HepG2 (cell line): ENCODE results near the gene GNAT2. TPM values are rescaled to one million over a fixed set of nuclear protein-coding genes. Genes with fewer than 3 reads are reported as not detected.

Source experiments
- ATF7 ChIP-seq, 2 experiments: fragments of 450-650 bp in 1 of 2; sonication (generic) in 1 of 2; formaldehyde crosslinking in 1 of 2; IDR thresholded peaks; 2 replicates each; pipeline versions ENCODE4 v1.4.0 to v1.6.1; 2016 to 2020; ENCODE audit warnings: antibody characterized with exemption in 1 of 2, mild to moderate bottlenecking in 1 of 2, missing genetic modification reagents in 1 of 2
- DNMT3B ChIP-seq: conservative IDR thresholded peaks from 2 replicates; pipeline ENCODE4 v1.6.1; 2016; ENCODE audit warnings: missing biosample characterization, control low read depth
- GABPA ChIP-seq, 2 experiments: IDR thresholded peaks; 2 replicates each; pipeline ENCODE4 v1.6.1; 2011 to 2016; ENCODE audit warnings: low read depth in 2 of 2, low read length in 1 of 2, missing biosample characterization in 1 of 2, missing genetic modification characterization in 1 of 2
- HNRNPK ChIP-seq: fragments of 200-400 bp; formaldehyde crosslinking; IDR thresholded peaks from 2 replicates; pipeline ENCODE4 v1.6.1; 2018; ENCODE audit warnings: low read length, low read depth, moderate library complexity, mild to moderate bottlenecking; ENCODE audit not compliant: poor library complexity, severe bottlenecking
- HNRNPUL1 ChIP-seq: fragments of 200-400 bp; formaldehyde crosslinking; IDR thresholded peaks from 2 replicates; pipeline ENCODE4 v1.6.1; 2017; ENCODE audit warnings: low read depth, mild to moderate bottlenecking, low read length, moderate library complexity
- KDM5B ChIP-seq: sonication (generic); formaldehyde crosslinking; IDR thresholded peaks from 2 replicates; pipeline ENCODE4 v1.4.0; 2020; ENCODE audit warnings: missing genetic modification reagents, mild to moderate bottlenecking, borderline replicate concordance
- POGZ ChIP-seq: sonication (generic); formaldehyde crosslinking; IDR thresholded peaks from 2 replicates; pipeline ENCODE4 v1.4.0; 2020; ENCODE audit warnings: mild to moderate bottlenecking, missing genetic modification reagents
- SMC3 ChIP-seq: IDR thresholded peaks from 2 replicates; pipeline ENCODE4 v1.6.1; 2011; ENCODE audit warnings: low read length, improper control_type of control experiment
- SP1 ChIP-seq, 2 experiments: fragments of 450-650 bp in 1 of 2; sonication (generic) in 1 of 2; formaldehyde crosslinking in 1 of 2; IDR thresholded peaks; 2 replicates each; pipeline versions ENCODE4 v1.4.0 to v1.6.1; 2016 to 2020; ENCODE audit warnings: missing genetic modification reagents in 1 of 2
- ZBTB7B ChIP-seq: sonication (generic); formaldehyde crosslinking; IDR thresholded peaks from 2 replicates; pipeline ENCODE4 v1.4.0; 2020; ENCODE audit warnings: missing genetic modification reagents
- ZNF7 ChIP-seq: IDR thresholded peaks from 2 replicates; pipeline ENCODE4 v1.6.1; 2016; ENCODE audit warnings: missing biosample characterization, missing genetic modification reagents
- ZNF766 ChIP-seq: sonication (generic); formaldehyde crosslinking; IDR thresholded peaks from 2 replicates; pipeline ENCODE4 v1.5.0; 2020; ENCODE audit warnings: missing genetic modification reagents, borderline replicate concordance
- ZNF839 ChIP-seq: sonication (generic); formaldehyde crosslinking; IDR thresholded peaks from 2 replicates; pipeline ENCODE4 v1.4.0; 2020; ENCODE audit warnings: missing genetic modification reagents, mild to moderate bottlenecking, borderline replicate concordance
- ZSCAN20 ChIP-seq: sonication (generic); formaldehyde crosslinking; IDR thresholded peaks from 2 replicates; pipeline ENCODE4 v1.4.0; 2020; ENCODE audit warnings: missing genetic modification reagents, mild to moderate bottlenecking, borderline replicate concordance
- ZZZ3 ChIP-seq: sonication (generic); formaldehyde crosslinking; IDR thresholded peaks from 2 replicates; pipeline ENCODE4 v1.4.0; 2020; ENCODE audit warnings: missing genetic modification reagents, mild to moderate bottlenecking, borderline replicate concordance
- polyA plus RNA-seq, 8 experiments: library from polyadenylated mRNA; depleted of rRNA in 3 of 8; stranded (reverse) in 7 of 8; unstranded in 1 of 8; fragments of >200 nt; fragmentation: Illumina TruSeq in 4 of 8; extraction: Trizol in 4 of 8; gene quantifications; 2 replicates each; pipeline versions ENCODE4 v1.2.1 to v1.2.3, GENCODE V29; 2011 to 2016; ENCODE audit warnings: low read depth in 4 of 8, missing spikeins in 1 of 8, mixed read lengths in 1 of 8; ENCODE audit not compliant: insufficient read depth in 1 of 8
- total RNA-seq, 5 experiments: library from RNA; depleted of rRNA; stranded (reverse); fragments of >200 nt; fragmentation: Illumina TruSeq; extraction: Trizol; gene quantifications; 2 replicates each; pipeline ENCODE4 v1.2.3, GENCODE V29; 2016; ENCODE audit warnings: low read depth in 1 of 5
- TF ChIP-seq, protein P1 (sequence below): sonication (generic); formaldehyde crosslinking; IDR thresholded peaks from 2 replicates; pipeline ENCODE4 v1.9.0; 2021; ENCODE audit warnings: missing genetic modification reagents, borderline replicate concordance
- TF ChIP-seq, protein P2 (sequence below): IDR thresholded peaks from 2 replicates; pipeline ENCODE4 v1.6.1; 2016; ENCODE audit warnings: missing genetic modification reagents, missing compliant biosample characterization
- TF ChIP-seq, protein P3 (sequence below): sonication (generic); formaldehyde crosslinking; IDR thresholded peaks from 2 replicates; pipeline ENCODE4 v1.5.0; 2020; ENCODE audit warnings: mild to moderate bottlenecking, low read depth, missing genetic modification reagents, borderline replicate concordance
- TF ChIP-seq, protein P4 (sequence below): sonication (generic); formaldehyde crosslinking; IDR thresholded peaks from 2 replicates; pipeline ENCODE4 v1.5.0; 2020; ENCODE audit warnings: mild to moderate bottlenecking, missing genetic modification reagents, borderline replicate concordance
- TF ChIP-seq, protein P5 (sequence below): sonication (generic); formaldehyde crosslinking; IDR thresholded peaks from 2 replicates; pipeline ENCODE4 v1.8.1; 2023; ENCODE audit warnings: mild to moderate bottlenecking, missing genetic modification reagents

Gene GNAT2
- total and polyA plus RNA-seq, 2 of the 13 experiments (the other 11 are each of a cell fraction or from before 2014, with no cell fraction given) = 0.08 to 0.20 TPM

DNA sequence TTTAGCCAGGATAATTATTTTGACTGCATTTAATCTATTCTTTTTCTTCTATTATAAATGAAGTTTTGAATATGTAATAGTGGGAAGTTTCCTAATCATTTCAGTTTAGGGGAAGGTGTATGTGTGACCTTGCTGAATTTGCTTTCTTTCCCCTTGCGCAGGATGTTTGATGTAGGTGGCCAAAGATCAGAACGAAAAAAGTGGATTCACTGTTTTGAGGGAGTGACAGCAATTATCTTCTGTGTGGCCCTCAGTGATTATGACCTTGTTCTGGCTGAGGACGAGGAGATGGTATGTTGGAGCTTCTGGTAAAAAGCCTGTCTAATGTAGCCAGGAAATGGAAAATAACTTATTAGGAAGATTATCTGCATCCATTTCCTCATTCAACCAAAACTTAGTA is 33.4 kb downstream of the GNAT2 start (continued):
- TF ChIP-seq ATF7 (IDR thresholded peaks at IDR 0.05) = no peak
- TF ChIP-seq ATF7 (CRISPR knock-in tag; IDR thresholded peaks at IDR 0.05) = no peak
- TF ChIP-seq, protein P1, sequence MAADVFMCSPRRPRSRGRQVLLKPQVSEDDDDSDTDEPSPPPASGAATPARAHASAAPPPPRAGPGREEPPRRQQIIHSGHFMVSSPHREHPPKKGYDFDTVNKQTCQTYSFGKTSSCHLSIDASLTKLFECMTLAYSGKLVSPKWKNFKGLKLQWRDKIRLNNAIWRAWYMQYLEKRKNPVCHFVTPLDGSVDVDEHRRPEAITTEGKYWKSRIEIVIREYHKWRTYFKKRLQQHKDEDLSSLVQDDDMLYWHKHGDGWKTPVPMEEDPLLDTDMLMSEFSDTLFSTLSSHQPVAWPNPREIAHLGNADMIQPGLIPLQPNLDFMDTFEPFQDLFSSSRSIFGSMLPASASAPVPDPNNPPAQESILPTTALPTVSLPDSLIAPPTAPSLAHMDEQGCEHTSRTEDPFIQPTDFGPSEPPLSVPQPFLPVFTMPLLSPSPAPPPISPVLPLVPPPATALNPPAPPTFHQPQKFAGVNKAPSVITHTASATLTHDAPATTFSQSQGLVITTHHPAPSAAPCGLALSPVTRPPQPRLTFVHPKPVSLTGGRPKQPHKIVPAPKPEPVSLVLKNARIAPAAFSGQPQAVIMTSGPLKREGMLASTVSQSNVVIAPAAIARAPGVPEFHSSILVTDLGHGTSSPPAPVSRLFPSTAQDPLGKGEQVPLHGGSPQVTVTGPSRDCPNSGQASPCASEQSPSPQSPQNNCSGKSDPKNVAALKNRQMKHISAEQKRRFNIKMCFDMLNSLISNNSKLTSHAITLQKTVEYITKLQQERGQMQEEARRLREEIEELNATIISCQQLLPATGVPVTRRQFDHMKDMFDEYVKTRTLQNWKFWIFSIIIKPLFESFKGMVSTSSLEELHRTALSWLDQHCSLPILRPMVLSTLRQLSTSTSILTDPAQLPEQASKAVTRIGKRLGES (CRISPR knock-in tag) = no peak
- TF ChIP-seq ZNF766 (CRISPR knock-in tag) = no peak
- TF ChIP-seq, protein P2, sequence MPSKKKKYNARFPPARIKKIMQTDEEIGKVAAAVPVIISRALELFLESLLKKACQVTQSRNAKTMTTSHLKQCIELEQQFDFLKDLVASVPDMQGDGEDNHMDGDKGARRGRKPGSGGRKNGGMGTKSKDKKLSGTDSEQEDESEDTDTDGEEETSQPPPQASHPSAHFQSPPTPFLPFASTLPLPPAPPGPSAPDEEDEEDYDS (CRISPR knock-in tag) = no peak
- TF ChIP-seq ZSCAN20 (CRISPR knock-in tag) = 0 out of 2 replicates have a peak, but pooled peaks have one; percentile 47
- no peak for TF ChIP-seq SMC3
- TF ChIP-seq, protein P3, sequence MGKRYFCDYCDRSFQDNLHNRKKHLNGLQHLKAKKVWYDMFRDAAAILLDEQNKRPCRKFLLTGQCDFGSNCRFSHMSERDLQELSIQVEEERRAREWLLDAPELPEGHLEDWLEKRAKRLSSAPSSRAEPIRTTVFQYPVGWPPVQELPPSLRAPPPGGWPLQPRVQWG = no peak
- TF ChIP-seq GABPA (IDR thresholded peaks at IDR 0.05; ENCODE audit: low read depth, low read length) = no peak
- no peak for TF ChIP-seq GABPA (CRISPR knock-in tag; IDR thresholded peaks at IDR 0.05; ENCODE audit: low read depth)
- TF ChIP-seq ZZZ3 (CRISPR knock-in tag) = no peak
- no peak for TF ChIP-seq HNRNPUL1
- no peak for TF ChIP-seq ZNF839 (CRISPR knock-in tag)
- no peak for TF ChIP-seq HNRNPK
- peak; percentile 36; the same call in 1 of the 2 replicates for TF ChIP-seq POGZ
- no peak for TF ChIP-seq ZNF7 (CRISPR knock-in tag)
- TF ChIP-seq, protein P4, sequence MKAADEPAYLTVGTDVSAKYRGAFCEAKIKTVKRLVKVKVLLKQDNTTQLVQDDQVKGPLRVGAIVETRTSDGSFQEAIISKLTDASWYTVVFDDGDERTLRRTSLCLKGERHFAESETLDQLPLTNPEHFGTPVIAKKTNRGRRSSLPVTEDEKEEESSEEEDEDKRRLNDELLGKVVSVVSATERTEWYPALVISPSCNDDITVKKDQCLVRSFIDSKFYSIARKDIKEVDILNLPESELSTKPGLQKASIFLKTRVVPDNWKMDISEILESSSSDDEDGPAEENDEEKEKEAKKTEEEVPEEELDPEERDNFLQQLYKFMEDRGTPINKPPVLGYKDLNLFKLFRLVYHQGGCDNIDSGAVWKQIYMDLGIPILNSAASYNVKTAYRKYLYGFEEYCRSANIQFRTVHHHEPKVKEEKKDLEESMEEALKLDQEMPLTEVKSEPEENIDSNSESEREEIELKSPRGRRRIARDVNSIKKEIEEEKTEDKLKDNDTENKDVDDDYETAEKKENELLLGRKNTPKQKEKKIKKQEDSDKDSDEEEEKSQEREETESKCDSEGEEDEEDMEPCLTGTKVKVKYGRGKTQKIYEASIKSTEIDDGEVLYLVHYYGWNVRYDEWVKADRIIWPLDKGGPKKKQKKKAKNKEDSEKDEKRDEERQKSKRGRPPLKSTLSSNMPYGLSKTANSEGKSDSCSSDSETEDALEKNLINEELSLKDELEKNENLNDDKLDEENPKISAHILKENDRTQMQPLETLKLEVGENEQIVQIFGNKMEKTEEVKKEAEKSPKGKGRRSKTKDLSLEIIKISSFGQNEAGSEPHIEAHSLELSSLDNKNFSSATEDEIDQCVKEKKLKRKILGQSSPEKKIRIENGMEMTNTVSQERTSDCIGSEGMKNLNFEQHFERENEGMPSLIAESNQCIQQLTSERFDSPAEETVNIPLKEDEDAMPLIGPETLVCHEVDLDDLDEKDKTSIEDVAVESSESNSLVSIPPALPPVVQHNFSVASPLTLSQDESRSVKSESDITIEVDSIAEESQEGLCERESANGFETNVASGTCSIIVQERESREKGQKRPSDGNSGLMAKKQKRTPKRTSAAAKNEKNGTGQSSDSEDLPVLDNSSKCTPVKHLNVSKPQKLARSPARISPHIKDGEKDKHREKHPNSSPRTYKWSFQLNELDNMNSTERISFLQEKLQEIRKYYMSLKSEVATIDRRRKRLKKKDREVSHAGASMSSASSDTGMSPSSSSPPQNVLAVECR = no peak; the same call in 1 of the 2 replicates
- 0 out of 2 replicates have a peak, but pooled peaks have one; percentile 26 for TF ChIP-seq ZBTB7B (CRISPR knock-in tag)
- TF ChIP-seq KDM5B = no peak
- TF ChIP-seq, protein P5, sequence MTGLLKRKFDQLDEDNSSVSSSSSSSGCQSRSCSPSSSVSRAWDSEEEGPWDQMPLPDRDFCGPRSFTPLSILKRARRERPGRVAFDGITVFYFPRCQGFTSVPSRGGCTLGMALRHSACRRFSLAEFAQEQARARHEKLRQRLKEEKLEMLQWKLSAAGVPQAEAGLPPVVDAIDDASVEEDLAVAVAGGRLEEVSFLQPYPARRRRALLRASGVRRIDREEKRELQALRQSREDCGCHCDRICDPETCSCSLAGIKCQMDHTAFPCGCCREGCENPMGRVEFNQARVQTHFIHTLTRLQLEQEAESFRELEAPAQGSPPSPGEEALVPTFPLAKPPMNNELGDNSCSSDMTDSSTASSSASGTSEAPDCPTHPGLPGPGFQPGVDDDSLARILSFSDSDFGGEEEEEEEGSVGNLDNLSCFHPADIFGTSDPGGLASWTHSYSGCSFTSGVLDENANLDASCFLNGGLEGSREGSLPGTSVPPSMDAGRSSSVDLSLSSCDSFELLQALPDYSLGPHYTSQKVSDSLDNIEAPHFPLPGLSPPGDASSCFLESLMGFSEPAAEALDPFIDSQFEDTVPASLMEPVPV = no peak
- TF ChIP-seq DNMT3B (CRISPR knock-in tag) = no peak
- TF ChIP-seq SP1 (IDR thresholded peaks at IDR 0.05) = no peak
- TF ChIP-seq SP1 (CRISPR knock-in tag; IDR thresholded peaks at IDR 0.05) = no peak
